ENCODE data around the gene POMC. TPM values are rescaled to one million over a fixed set of nuclear protein-coding genes. Genes with fewer than 3 reads are reported as not detected.
A peak's percentile ranks its signal among the peaks of the same experiment; 100 is the strongest.

Gene POMC
- total RNA-seq, 1 experiment from 2014 or later, result not detected

DNA sequence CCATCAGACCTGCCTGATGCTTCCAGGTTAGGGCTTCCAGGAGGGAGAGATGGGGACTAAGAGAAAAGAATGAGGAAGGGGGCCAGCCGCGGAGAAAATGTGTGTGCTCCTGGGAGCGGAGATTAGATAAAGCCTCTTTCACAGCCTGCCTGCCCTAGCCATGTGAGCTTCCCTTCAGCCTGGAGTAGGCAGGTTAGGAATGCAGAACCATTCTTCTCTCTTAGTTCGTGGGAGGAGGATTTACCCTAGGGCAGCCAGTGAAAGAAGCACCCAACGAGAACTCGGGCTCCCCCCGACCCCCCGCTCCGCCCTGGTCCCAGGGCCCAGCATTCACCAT, 36.1 kb downstream of the POMC start:
- peaks cover 4% of the 10 kb centered on the region for H3K36me3 Mint-ChIP-seq (ENCODE audit: insufficient read depth, unreplicated experiment)
- no peaks in the 10 kb centered on the region for H3K9me3 Mint-ChIP-seq (ENCODE audit: low read depth, unreplicated experiment)
- intact Hi-C loops (cut with micrococcal nuclease; ENCODE audit: unreplicated experiment), result no loop called here
- TF ChIP-seq, protein P1, sequence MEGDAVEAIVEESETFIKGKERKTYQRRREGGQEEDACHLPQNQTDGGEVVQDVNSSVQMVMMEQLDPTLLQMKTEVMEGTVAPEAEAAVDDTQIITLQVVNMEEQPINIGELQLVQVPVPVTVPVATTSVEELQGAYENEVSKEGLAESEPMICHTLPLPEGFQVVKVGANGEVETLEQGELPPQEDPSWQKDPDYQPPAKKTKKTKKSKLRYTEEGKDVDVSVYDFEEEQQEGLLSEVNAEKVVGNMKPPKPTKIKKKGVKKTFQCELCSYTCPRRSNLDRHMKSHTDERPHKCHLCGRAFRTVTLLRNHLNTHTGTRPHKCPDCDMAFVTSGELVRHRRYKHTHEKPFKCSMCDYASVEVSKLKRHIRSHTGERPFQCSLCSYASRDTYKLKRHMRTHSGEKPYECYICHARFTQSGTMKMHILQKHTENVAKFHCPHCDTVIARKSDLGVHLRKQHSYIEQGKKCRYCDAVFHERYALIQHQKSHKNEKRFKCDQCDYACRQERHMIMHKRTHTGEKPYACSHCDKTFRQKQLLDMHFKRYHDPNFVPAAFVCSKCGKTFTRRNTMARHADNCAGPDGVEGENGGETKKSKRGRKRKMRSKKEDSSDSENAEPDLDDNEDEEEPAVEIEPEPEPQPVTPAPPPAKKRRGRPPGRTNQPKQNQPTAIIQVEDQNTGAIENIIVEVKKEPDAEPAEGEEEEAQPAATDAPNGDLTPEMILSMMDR (IDR thresholded peaks at IDR 0.05; ENCODE audit: unreplicated experiment), result no peak
- H3K27me3 Mint-ChIP-seq (ENCODE audit: unreplicated experiment), result peaks cover 76% of the 10 kb centered on the region
- DNase-seq, result no peak
- BruUV-seq (replicated peaks), result no TSS peak
- H3K4me3 Mint-ChIP-seq (ENCODE audit: low read depth, unreplicated experiment), result peak overlapping the region; percentile 44
- H3K27ac Mint-ChIP-seq (ENCODE audit: unreplicated experiment), result no peak overlapping the region
- CTCF ChIA-PET, result interaction anchor here (0.9 kb wide), 1 partner anchor 157 kb away, joined by 4 read pairs; no protein-coding TSS in a partner anchor
- no peaks in the 10 kb centered on the region for H3K4me1 Mint-ChIP-seq (ENCODE audit: low read depth, unreplicated experiment)

DNA sequence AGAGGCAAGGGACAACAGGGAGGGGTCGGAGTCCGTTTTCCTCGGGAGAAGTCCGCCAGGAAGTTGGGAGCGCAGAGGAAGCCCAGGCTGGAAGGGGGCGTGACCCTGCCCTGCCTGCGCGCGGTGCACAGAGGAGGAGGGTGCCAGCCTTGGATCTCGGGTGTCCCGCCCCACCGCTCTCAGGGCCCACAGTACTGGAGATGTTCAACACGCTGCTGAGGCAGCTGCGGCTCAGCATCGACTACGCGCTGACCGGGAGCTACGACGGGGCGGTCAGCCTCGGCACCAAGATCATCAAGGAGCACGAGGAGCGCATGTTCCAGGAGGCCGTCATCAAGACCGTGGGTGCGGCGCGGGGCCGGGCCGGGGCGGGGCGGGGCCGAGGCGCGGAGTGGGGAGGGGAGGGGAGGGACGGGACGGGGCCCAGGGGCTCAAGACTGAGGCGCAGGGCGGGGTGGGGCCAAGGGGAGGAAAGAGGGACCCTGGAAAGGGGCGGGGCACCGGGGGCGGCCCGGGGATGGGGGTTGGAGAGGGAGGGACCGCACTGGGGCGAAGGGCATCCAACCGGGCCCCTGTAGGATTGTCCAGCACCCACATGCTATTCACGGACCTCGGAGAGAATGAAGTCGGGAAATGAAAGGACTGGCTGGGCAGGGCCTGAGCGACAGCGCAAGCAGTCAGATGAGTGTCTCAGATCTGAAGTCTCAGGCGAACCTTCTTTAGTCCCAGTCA, 36.6 kb downstream of the POMC start:
- H3K4me1 Mint-ChIP-seq (ENCODE audit: low read depth, unreplicated experiment), result no peaks in the 10 kb centered on the region
- H3K27me3 Mint-ChIP-seq (ENCODE audit: unreplicated experiment), result peaks cover 70% of the 10 kb centered on the region
- CTCF ChIA-PET, result interaction anchor here (0.9 to 4.1 kb wide), 2 partner anchors 156 kb away, joined by 4 to 33 read pairs; no protein-coding TSS in a partner anchor
- BruUV-seq (replicated peaks), result no TSS peak
- DNase-seq, result peak; percentile 9
- peak overlapping the region; percentile 44 for H3K4me3 Mint-ChIP-seq (ENCODE audit: low read depth, unreplicated experiment)
- no peaks in the 10 kb centered on the region for H3K9me3 Mint-ChIP-seq (ENCODE audit: low read depth, unreplicated experiment)
- intact Hi-C loops (cut with micrococcal nuclease; ENCODE audit: unreplicated experiment), result no loop called here
- TF ChIP-seq, protein P1 (IDR thresholded peaks at IDR 0.05; ENCODE audit: unreplicated experiment), result no peak
- H3K27ac Mint-ChIP-seq (ENCODE audit: unreplicated experiment), result no peak overlapping the region
- peaks cover 4% of the 10 kb centered on the region for H3K36me3 Mint-ChIP-seq (ENCODE audit: insufficient read depth, unreplicated experiment)

DNA sequence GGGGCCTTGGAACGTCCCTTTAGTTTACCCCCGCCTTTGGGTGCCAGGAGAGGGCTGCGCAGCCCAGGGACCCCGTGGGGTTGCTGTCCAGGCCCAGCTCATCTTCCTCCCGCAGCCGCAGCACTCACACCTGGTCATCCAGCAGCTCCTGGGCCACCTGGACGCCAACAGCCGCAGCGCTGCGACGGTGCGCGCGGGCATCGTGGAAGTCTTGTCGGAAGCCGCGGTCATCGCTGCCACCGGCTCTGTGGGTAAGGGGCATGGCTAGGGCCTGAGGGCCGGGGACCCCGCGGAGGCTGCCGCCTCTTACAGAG, 37.2 kb downstream of the POMC start:
- CTCF ChIA-PET, result interaction anchor here (4.1 kb wide), 1 partner anchor 155 kb away, joined by 33 read pairs; no protein-coding TSS in a partner anchor
- Mint-ChIP-seq H3K9me3 (ENCODE audit: low read depth, unreplicated experiment) (no peaks in the 10 kb centered on the region), H3K4me1 (ENCODE audit: low read depth, unreplicated experiment) (no peaks in the 10 kb centered on the region), H3K36me3 (ENCODE audit: insufficient read depth, unreplicated experiment) (peaks cover 4% of the 10 kb centered on the region), H3K4me3 (ENCODE audit: low read depth, unreplicated experiment) (peak overlapping the region; percentile 44), H3K27ac (ENCODE audit: unreplicated experiment) (no peak overlapping the region), H3K27me3 (ENCODE audit: unreplicated experiment) (peaks cover 65% of the 10 kb centered on the region)
- intact Hi-C loops (cut with micrococcal nuclease; ENCODE audit: unreplicated experiment), result no loop called here
- BruUV-seq (replicated peaks), result no TSS peak
- no peak for DNase-seq
- TF ChIP-seq, protein P1 (IDR thresholded peaks at IDR 0.05; ENCODE audit: unreplicated experiment), result no peak

DNA sequence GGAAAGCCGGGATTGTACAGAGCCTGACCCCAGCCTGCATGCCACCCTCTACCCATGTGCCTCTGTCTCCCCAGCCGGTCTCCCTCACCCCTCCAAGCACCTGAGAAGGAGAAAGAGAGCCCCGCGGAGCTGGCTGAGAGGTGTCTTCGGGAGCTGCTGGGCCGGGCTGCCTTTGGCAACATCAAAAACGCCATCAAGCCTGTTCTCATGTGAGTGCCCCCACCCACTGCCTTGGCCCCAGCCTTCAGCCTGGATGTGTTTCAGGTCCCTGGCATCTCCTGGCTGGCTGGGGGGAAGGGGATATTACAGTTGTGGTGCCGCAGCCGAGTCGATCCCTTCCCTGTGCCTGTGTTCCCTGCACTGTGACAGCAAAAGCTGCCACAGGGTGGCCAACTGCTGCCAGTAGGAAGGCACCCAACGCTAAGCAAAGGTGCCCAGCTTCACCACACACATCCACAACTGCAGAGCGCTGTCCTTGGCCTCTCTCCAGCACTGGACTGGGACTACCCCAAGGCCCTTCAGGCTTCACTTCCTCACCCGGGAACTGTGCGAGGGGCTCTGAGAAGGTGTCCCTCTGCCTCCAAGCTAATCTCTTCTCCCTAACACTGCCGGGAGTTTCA, 38.4 kb downstream of the POMC start:
- intact Hi-C loops (cut with micrococcal nuclease; ENCODE audit: unreplicated experiment), result loop anchor here (1.0 to 5.0 kb wide), 3 partner anchors 155 to 719 kb away; no protein-coding TSS in a partner anchor
- BruUV-seq (replicated peaks), result no TSS peak
- Mint-ChIP-seq H3K27ac (ENCODE audit: unreplicated experiment) (no peak overlapping the region), H3K9me3 (ENCODE audit: low read depth, unreplicated experiment) (no peaks in the 10 kb centered on the region), H3K4me1 (ENCODE audit: low read depth, unreplicated experiment) (no peaks in the 10 kb centered on the region), H3K4me3 (ENCODE audit: low read depth, unreplicated experiment) (no peak overlapping the region), H3K27me3 (ENCODE audit: unreplicated experiment) (peaks cover 53% of the 10 kb centered on the region), H3K36me3 (ENCODE audit: insufficient read depth, unreplicated experiment) (peaks cover 4% of the 10 kb centered on the region)
- TF ChIP-seq, protein P1 (IDR thresholded peaks at IDR 0.05; ENCODE audit: unreplicated experiment), result no peak
- CTCF ChIA-PET, result interaction anchor here (0.6 to 4.1 kb wide), 7 partner anchors 12 to 337 kb away, joined by 3 to 33 read pairs (median 5); partner anchors contain the start of genes CENPO and PTRHD1
- no peak for DNase-seq
